ENCODE measurements around the gene LRRC45. TPM values are rescaled to one million over a fixed set of nuclear protein-coding genes. Genes with fewer than 3 reads are reported as not detected.

The LRRC45 gene
- total RNA-seq, 1 experiment from 2014 or later = 34.3 TPM

DNA sequence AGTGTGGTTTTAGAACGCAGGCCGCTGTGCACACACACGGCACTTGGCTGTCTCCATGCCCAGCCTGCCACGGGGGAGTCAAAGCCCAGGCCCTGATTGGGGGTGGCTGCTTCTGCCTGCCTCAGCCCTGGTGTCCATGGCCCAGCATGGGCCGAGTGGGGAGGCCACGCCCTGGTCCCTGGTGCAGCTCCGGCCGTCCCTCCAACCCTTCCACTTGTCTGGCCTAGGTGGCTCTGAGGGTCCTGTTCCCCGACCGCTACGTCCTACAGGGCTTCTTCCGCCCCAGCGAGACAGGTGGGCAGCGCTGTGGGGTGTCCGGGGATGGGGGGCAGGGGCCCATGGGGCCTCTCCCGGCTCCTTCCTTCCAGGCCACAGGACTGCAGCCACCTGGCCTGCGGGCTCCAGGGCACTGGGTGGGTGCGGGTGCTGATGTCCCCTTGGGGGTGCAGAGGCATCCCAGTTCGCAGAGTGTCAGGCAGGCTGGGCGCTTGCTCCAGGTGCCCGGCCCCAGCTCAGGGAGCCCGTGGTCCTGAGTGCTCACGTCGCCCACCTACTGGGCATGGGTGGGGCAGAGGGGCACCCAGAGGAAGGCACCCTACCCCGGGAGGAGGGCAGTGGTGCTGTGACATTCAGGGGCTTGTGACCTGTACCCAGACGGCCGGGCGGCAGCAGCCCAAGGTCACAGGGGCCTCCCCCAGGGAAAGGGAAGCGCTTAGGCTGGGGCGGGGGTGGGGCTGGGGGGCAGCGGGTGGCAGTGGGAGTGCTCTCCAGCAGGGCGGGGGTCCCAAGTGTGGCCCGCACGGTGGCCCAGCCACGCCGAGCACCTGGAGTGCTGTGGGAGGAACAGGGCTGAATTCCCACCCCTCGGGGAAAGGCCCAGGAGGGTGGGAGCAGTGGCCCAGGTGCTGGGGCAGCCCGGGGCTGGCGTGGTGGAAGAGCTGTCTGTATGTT lies 12.3 kb upstream of the LRRC45 start:
- POLR2A ChIA-PET (ENCODE audit: low non-redundant PET) = no interaction called here
- Histone ChIP-seq H3K27ac (ENCODE audit: low read depth, low read length, poor library complexity, severe bottlenecking) (no peak overlapping the region), H3K27me3 (replicated peaks; ENCODE audit: insufficient read depth, low read depth, low read length, poor library complexity) (no peaks in the 10 kb centered on the region), H3K36me3 (ENCODE audit: insufficient read depth, low read length, poor library complexity, severe bottlenecking) (no peaks in the 10 kb centered on the region), H3K9me3 (ENCODE audit: low read depth, low read length, poor library complexity, severe bottlenecking) (no peaks in the 10 kb centered on the region), H3K4me1 (ENCODE audit: insufficient read depth, low read length, poor library complexity, severe bottlenecking) (peaks cover 13% of the 10 kb centered on the region), H3K4me3 (ENCODE audit: low read depth, low read length, poor library complexity, severe bottlenecking) (no peak overlapping the region)
- CTCF ChIA-PET = no interaction called here
- intact Hi-C loops (cut with micrococcal nuclease; ENCODE audit: unreplicated experiment) = no loop called here
- BruUV-seq (replicated peaks) = no TSS peak
- TF ChIP-seq EZH2 (IDR thresholded peaks at IDR 0.05; ENCODE audit: borderline replicate concordance, low read depth, low read length, poor library complexity, severe bottlenecking) (no peak), CTCF (conservative IDR thresholded peaks at IDR 0.05; ENCODE audit: low read depth, low read length) (no peak)
- DNase-seq (ENCODE audit: low spot score) = no peak

- BruUV-seq (replicated peaks) = no TSS peak
- no peak for DNase-seq (ENCODE audit: low spot score)
- Histone ChIP-seq H3K4me3 (ENCODE audit: low read depth, low read length, poor library complexity, severe bottlenecking) (no peak overlapping the region), H3K9me3 (ENCODE audit: low read depth, low read length, poor library complexity, severe bottlenecking) (no peaks in the 10 kb centered on the region), H3K36me3 (ENCODE audit: insufficient read depth, low read length, poor library complexity, severe bottlenecking) (no peaks in the 10 kb centered on the region), H3K27ac (ENCODE audit: low read depth, low read length, poor library complexity, severe bottlenecking) (no peak overlapping the region), H3K27me3 (replicated peaks; ENCODE audit: insufficient read depth, low read depth, low read length, poor library complexity) (no peaks in the 10 kb centered on the region), H3K4me1 (ENCODE audit: insufficient read depth, low read length, poor library complexity, severe bottlenecking) (peaks cover 13% of the 10 kb centered on the region)
- POLR2A ChIA-PET (ENCODE audit: low non-redundant PET) = no interaction called here
- TF ChIP-seq CTCF (conservative IDR thresholded peaks at IDR 0.05; ENCODE audit: low read depth, low read length) (no peak), EZH2 (IDR thresholded peaks at IDR 0.05; ENCODE audit: borderline replicate concordance, low read depth, low read length, poor library complexity, severe bottlenecking) (no peak)
- CTCF ChIA-PET = no interaction called here
- intact Hi-C loops (cut with micrococcal nuclease; ENCODE audit: unreplicated experiment) = no loop called here
Measured at GRCh38 chr17:82011617-82012187, 11.4 kb upstream of the LRRC45 start.

DNA sequence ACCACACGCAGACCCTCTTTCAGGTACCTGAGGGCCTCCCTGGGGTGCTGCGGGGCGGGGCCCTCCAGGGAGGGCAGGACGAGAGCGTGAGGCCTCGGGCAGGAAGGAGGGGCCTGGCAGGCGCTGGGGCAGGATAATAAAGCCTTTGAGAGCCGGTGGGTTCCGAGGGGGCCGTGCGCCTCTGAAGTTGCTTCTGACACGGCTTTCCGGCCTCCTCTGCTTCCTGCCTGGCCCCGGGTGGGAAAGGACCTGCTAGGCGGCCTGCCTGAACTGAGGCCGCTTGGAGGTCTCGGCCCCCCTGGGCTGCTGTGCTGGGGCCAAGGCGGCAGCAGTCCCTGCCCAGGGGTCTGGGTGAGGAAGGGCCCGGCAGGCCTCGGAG lies 10.9 kb upstream of the LRRC45 start:
- Histone ChIP-seq H3K27me3 (replicated peaks; ENCODE audit: insufficient read depth, low read depth, low read length, poor library complexity) (no peaks in the 10 kb centered on the region), H3K4me3 (ENCODE audit: low read depth, low read length, poor library complexity, severe bottlenecking) (no peak overlapping the region), H3K36me3 (ENCODE audit: insufficient read depth, low read length, poor library complexity, severe bottlenecking) (no peaks in the 10 kb centered on the region), H3K4me1 (ENCODE audit: insufficient read depth, low read length, poor library complexity, severe bottlenecking) (peaks cover 13% of the 10 kb centered on the region), H3K9me3 (ENCODE audit: low read depth, low read length, poor library complexity, severe bottlenecking) (no peaks in the 10 kb centered on the region), H3K27ac (ENCODE audit: low read depth, low read length, poor library complexity, severe bottlenecking) (no peak overlapping the region)
- ChIA-PET POLR2A (ENCODE audit: low non-redundant PET) (no interaction called here), CTCF (no interaction called here)
- intact Hi-C loops (cut with micrococcal nuclease; ENCODE audit: unreplicated experiment) = no loop called here
- DNase-seq (ENCODE audit: low spot score) = no peak
- no TSS peak for BruUV-seq (replicated peaks)
- no peak for TF ChIP-seq EZH2 (IDR thresholded peaks at IDR 0.05; ENCODE audit: borderline replicate concordance, low read depth, low read length, poor library complexity, severe bottlenecking)
- TF ChIP-seq CTCF (conservative IDR thresholded peaks at IDR 0.05; ENCODE audit: low read depth, low read length) = no peak
